Kidney glomerular epithelial cell (primary cell): ENCODE data around the gene CH25H.
"Not testable (repeated sequence)": the region's sequence is repeated elsewhere in the genome, so short reads cannot be mapped to it uniquely, and the experiment has no call there.

Experiments
- DNase-seq: peaks from one replicate; lab custom pipeline; 2025; lab: John Stamatoyannopoulos, UW

CH25H gene

DNA sequence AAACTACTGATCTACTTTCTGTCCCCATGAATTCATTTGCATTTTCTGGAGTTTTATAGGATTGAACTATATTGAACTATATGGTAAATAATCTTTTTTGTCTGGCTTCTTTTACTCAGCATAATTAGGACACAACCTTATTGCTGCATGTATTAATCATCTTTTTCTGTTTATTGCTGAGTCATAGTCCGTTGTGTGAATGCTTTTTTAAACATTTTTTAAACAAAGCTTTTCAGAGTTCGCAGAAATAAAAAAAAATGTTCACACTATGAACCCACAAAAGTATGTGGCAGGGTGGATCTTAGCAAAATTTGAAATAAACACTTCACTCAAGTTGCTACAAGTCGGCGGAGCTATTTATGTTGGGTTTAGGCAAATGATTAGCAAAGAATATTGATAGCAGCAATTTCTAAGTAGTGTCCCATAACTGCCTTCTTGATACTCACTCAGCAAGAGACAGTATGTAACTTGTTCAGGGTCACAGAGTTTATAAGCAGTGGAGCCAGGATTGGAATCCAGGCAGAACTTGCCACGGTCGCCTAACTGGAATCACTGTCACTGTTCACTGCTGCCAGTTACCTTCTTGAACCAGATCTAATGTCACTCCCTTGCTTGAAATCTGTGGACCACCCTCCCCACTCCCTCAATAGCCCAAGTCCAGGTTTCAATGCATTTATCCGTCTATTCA, 5.6 kb downstream of the CH25H start:
- DNase-seq, result no peak

DNA sequence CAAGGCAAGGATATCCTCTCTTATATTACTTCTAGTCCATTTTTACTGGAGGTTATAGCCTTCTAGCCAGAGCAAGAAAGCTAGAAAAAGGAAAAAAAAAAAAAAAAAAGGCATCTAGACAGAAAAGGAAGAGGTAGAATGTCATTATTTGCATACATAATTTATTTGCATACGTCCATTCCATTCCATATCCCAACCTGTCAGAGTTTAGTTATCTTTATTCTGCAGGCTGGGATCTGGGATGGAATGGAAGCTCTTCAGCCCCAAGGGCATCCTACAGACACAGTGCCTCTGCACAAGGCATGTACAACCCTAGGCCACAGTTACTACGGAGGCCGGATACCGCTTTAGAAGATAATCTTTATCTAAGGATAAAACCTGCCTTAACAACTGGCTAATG, 9.6 kb downstream of the CH25H start:
- DNase-seq, result no peak

DNA sequence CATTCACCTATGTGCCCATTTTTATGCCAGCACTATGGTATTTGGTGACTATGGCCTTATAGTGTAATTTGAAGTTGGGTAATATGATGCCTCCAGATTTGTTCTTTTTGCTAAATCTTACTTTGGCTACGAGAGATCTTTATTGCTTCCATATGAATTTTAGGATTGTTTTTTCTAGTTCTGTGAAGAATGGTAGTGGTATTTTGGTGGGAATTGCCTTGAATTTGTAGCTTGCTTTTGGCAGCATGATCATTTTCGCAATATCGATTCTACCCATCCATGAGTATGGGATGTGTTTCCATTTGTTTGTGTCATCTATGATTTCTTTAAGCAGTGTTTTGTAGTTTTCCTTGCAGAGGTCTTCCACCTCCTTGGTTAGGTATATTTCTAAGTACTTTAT, 15.8 kb downstream of the CH25H start:
- DNase-seq, result not testable (repeated sequence)

DNA sequence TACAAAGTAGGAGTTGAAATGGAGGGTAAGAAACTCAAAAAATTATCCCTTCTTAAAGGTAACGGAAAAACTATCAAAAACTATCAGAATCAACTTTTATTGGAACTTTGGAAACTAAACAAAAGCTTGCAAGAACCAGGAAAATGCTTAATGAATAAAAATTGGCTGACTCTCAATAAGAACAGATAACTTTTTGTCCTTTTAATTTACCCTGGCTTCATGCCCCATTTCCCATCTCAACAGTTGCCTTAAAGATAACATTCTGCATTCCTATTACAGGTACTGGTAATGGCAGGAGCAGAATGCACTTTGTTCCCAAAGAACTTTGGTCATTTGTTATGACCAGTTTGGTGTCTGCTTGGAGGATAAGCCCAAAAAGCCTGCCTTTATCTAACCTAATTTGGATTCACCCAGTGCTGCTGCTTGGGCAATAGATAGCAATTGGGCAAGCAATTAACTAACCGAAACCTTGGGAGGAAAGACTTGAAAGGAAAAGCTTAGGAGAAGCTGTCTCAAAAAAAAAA, 17.8 kb downstream of the CH25H start:
- DNase-seq, result no peak

DNA sequence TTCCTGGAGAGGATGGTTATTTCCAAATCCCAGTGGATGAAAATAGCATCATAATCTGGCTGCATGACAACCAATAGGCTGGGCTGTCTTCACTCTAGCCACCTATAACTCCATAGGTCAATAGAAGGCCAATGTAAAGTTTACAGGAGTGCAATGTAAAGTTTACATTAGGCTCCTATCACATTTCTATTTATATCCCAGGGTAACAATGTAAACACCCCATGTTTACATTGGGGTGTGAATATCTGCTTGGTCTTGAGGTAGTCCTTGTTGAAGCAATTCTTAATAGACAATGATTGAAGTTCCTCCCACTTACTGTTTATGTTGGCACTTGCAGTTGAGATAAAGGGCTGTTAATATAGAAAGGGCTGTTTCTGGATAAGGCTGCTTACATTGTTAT, 21.5 kb downstream of the CH25H start:
- no peak for DNase-seq

DNA sequence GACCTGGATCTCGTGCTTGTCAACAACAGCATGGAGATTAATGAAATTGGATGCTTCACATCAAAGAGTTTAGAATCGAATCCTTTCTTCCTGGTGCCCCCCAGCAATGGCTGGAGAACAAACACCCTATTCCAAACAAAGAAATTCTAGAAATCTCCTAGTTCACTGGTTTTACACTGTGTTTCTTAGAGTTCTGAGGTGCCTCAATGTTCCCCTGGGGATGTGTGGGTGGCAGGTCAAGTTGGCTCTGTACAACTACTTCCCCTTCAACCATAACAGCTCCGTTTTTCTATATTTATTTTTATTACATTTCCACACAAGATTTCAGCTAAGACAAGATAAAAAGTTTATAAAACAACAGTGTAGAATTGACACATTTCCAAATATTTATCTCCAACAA, 22.5 kb downstream of the CH25H start:
- DNase-seq, result no peak

DNA sequence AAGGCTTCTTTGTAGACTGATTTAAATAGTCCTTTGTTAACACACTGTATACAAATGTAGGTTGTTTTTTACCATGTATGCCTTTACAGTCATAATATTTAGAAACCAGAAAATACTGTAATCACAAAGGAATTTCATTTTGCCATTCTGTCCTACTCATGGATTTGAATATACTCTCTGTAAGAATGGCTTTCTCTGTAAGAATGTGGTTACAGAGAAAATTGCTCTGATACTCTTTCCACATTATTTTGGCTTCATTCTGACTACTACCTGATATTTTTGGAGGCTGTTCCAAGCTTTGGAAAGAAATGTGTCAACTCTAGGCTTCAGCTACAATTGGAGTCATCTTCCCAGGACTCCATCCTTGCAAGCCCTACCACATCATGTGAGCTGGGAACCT, 23.5 kb downstream of the CH25H start:
- DNase-seq, result no peak

DNA sequence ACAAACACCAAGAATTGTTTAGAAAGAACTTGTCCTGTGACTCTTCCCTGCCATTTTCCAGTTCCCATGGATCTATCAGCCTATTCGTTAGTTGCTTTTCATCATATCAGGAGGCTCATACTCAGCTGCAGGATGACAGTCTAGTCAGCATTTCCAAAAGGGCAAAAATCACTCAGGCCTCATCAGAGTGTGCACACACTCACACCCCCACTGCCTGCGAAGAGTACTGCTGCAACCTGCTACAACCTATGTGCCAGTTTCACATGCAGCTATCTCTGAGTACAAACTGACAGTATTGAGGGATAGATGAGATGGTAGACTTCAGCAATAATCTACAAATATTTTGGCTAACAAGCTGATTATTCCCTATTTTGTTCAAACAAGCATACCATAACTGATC, 24.2 kb downstream of the CH25H start:
- DNase-seq, result no peak

DNA sequence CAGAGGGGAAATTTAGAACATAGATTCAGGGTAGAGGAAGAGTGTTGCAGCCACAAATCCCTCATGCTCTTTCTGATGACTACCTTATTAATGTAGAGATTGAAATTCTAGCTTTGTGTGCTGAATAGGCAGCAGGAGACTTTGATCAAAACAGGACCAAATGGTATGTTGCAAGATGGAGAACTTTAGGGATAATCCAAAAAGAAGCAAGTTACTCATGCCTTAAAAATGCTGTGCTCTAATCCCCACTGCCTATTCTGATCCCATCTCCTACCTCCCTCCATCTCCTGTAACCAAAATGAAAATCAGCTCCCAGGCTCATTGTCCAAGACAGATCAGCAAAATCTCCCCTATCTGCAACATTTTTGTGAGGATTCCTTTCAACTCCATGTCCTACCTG, 31.3 kb downstream of the CH25H start:
- no peak for DNase-seq

DNA sequence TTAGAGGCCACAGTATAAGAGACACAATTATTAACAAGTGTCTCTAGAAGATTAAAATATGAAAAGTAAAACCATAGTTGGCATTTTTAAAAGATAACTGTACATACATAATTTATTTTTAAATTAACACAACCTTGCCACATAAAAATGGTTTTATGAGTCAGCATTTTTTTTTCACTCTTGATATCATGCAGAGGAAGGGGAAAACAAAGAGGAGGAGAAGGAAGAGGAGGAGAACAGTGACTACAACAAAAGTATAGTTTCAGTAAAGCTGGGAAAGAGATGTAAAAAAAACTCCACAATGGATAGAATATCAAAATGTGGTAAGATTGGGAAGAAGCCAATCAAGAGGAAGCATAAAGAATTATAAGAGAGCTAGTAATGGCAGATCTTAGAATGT, 34.0 kb downstream of the CH25H start:
- DNase-seq, result no peak

DNA sequence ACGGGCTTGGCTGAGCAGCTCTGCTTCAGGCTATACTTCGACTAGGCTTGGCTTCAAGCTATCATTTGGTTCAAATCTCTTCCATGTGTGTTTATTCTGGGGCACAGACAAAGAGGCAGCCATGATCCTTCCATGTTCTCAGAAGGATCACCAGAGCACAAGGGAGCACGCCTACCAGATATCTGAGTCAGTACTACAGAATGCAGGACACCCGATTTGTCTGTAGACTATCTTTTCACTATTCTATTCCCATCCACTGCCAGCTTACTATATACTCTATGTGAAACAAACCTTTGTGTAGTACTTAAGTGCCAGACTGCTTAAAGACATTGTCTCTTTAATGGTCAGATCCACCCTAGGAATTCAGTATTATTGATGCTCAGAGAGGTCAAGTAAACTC, 35.1 kb downstream of the CH25H start:
- DNase-seq, result no peak

DNA sequence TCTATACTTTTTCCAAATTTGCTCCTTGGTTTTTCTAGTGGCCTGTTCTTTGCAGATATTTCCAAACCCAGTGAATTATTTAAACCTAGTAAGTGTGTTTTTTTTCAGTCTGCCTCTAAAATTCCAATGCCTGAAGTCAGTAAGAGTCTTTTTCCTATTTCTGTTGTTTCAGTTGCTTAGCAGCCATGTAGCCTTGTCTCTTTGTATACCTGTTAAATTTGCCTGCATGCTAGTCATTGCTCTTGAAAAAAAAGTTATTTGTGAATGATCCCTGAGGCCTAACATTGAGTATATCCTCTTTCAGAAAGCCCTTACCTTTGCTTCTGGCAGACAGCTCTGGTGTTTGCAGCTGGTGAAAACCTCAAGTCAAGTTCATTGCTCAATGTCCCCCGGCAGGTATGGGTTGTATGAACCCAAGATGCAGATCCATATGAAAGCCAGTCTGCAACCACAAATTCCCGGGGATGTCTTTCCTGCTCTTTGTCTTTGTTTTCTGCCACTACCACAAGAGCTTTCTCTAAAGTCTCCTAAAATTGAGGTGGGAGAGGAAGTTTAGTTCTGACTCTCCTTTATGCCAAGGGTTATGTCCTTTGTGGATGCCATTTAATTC, 35.7 kb downstream of the CH25H start:
- DNase-seq, result peak; percentile 32

DNA sequence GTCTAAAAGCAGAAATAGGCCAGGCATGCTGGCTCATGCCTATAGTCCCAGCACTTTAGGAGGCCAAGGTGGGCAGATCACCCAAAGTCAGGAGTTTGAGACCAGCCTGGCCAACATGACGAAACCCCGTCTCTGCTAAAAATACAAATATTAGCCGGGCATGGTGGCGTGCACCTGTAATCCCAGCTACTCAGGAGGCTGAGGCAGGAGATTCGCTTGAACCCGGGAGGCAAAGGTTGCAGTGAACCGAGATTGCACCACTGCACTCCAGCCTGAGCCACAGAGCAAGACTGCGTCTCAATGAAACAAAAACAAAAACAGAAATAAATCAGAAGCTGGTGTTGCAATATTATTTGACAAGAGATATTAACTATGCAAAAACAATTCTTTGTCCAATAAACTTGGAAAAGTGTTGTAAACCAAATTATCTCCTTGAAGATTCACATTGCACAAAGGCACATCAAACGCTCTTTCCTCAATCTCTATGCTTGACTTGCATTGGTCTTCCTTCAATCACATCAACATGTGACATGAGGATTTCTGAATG, 38.7 kb downstream of the CH25H start:
- not testable (repeated sequence) for DNase-seq

DNA sequence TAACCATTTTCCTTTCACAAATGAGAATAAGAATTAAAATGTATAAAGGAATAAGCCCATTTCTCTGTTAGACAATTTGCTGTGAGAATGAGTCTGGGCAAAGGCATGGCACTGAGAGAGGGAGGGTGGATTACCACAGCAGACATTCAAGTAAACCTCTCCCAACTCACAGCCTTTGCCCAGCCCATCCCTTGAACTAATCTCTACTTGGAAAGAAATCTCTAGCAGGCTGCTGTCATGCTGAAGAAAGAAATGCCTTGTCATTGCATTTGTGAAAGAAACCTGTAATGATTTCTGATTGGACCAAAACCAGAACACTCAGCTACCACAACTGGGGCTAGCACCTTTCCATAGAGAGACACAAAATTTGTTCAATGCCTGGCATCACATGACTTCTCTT, 39.2 kb downstream of the CH25H start:
- no peak for DNase-seq

DNA sequence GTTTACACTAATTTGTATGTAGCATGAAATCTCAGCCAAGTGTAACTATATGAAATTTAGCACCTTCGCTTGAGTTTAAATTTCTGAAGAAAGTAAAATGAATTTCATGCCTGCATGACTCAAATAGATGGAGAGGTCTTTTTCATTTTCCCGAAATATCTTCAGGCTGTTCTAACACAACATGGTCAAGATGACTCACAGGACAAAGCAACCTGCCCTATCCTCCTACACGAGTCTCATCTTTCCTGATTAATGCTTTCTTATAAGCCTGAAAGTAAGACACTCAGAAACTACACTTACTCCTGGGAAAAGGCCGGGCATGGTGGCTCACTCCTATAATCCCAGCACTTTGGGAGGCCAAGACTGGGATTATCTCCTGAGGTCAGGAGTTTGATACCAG, 41.2 kb downstream of the CH25H start:
- DNase-seq, result peak; percentile 66

DNA sequence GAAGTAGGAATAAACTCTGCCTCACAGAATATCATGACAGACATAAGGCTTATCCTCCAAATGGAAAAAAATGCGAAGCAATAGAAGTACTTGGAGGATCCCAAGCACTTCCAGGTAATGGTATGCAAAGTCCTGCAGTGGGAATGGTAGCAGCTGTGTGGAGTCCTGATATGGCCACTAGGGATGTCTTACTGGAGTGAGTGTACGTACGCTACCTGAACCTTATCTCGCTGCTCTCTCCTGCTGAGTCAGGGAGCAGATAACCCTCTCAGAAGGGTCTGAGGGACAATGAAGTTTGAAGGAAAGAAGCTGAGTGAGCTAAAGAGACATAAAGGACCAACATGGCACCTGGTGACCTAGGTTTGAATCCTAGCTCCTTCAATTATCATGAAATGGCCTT, 42.2 kb downstream of the CH25H start:
- no peak for DNase-seq

DNA sequence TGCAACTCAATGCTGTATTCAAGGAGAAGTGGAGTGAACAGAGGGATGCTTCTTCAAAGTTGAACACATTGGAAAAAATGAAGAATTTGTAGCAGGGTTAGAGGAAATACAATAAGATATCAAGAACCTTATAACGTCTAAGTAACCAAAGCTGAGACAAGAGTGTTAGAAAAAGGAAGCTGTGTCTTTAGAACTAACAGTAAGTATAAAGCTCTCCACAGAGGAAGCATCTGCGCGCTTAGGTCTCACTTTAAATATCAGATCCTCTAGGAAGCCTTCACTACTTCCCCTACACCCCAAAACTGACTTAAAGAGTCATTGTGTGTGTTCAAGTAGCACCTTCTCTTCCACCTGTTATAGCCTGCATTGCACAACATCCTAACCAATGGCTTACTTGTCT, 43.0 kb downstream of the CH25H start:
- no peak for DNase-seq

DNA sequence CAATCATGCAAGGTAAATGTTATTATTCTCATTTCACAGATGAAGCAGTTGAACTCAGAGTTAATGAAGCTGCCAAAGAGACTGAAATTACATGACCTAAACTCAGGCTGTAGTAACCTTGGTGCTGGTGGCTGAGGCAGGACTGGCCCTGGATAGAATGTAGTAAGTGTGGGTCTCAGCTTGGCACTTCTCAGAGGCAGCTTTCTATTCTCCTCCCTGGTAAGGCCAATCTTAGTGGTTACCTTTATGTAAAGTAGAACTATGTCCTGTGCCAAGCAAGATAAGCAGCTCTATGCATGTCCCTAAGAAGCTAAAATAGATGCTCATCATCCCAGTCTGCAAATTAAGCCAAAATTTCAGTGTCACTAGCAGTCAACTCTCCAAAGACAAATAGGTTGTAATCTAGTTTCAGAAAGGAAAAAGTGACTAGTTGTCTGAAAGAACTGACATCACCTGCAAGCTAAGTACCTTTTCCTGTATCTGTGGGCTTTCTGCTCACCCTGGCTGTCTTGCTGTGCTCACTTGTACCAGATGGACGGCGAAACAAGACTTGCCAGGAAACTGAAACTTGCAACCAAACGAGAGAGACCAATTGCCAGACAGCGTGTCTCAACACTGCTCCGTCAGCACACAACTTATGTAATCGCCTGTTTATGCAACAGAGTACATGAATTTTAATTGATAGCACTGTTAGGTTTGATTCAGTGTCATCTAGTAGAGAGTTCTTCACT, 43.7 kb downstream of the CH25H start:
- DNase-seq, result no peak

DNA sequence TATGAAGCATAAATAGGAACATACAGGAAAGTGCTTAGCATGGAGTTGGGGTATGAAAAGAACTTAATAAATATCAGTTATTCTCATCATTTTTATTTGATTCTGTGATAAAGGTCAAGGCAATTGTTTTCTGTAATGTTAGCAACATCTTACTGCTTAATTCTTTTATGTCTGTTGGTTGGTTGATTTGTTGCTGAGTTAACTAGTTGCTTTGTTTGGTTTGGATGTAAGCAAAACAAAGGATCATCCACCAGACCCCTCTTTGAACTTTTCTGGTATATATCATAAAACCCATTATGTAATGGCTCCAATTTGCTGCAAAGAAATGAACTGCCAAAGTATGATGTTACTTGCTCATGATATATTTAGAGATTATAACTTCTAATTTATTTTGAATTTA, 44.5 kb downstream of the CH25H start:
- DNase-seq, result no peak

DNA sequence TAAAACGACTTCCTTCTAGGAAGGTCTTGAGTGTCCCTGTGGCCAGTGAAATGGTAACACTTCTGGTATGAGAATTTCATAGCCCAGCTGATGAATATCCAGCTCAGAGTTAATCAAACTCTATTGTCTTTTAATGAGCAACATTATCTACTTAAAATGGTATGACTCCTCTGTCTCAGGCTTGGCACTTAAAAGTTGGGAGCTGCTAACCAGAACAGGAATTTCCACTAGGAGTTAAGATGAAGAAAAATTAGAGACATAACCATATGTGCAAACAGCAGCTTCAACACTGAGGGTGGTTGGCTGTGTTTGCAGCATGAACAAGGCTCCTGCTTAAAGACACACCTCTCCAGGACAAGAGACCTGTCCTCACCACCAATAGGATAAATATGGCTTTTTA, 46.8 kb downstream of the CH25H start:
- no peak for DNase-seq

DNA sequence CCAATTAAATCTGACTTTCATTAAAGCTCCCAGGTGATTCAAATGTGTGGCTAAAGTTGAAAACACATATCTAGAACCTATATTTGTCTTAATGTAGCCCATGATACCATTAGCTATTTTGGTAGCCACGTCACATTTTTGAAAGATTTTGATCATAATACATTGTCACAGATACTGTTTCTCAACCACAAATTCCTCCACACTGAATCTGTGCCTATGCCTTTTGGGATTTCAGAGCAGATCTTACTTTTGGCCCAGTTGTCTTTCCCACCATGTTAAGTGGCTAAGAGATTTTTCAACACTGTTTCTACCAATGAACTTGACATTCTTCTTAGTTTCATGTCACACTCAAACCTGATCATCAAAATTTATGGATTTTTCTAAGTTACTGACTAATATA, 47.4 kb downstream of the CH25H start:
- DNase-seq, result no peak

DNA sequence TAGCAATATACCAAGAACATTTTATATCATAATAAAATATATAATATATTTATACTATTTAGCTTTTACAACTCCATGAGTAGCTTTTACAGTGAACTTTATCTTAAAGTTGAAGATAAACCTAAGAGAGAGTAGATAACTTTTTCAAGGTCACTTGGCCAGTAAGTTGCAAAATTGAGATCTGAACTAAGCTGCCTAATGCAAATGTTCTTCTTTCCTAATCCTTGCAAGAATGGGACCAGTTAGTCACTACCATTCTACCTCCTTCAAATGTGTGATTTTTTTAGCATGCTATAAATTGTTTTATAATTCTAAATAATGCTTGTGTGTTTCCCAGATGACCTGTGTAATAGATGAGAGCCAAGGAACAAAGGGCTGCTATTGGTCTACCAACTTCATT, 47.8 kb downstream of the CH25H start:
- no peak for DNase-seq

DNA sequence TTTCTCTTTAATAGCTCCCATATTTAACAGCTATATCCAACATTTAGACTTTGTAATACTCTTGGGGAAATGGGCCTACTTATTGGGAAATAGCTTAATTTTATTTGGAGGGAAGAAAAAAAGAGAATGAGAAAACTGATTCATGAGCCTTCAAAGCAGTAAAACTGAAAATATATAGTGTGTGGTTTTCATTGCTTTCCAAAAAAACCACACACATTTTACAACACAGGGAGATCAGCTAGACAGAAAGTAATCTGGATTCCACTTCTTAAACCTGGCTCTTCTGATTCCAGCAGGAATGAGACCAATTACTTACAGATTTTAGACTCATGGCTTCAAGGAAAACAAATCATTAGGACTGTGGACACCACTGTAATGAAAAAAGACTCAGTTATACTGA, 48.7 kb downstream of the CH25H start:
- DNase-seq, result no peak
